Psoas muscle (tissue), 8 donors: ENCODE results near the gene FUNDC2. TPM values are rescaled to one million over a fixed set of nuclear protein-coding genes. Genes with fewer than 3 reads are reported as not detected.
A peak's percentile ranks its signal among the peaks of the same experiment; 100 is the strongest.

Experiments
- ATAC-seq, 4 donors: fragments of 200-7000 bp; cut with Tn5 transposase; one replicate each; pipeline ENCODE4 v1.9.1; 2020; ENCODE audit warnings: moderate library complexity in 3 of 4, mild to moderate bottlenecking in 2 of 4
- DNase-seq, 2 donors: peaks; one replicate each; pipeline ENCODE4 v3.0.0-alpha.2; 2020
- H3K27ac ChIP-seq: fragments of 200-600 bp; one replicate; pipeline ENCODE4 v1.8.0; 2022
- H3K27me3 ChIP-seq, 3 donors: fragments of 200-600 bp in 1 of 3; one replicate each; pipeline versions ENCODE4 v1.6.1 to v1.8.0; 2013 to 2022; ENCODE audit warnings: low read length in 2 of 3, mild to moderate bottlenecking in 2 of 3, moderate library complexity in 1 of 3; ENCODE audit not compliant: insufficient read depth in 3 of 3
- H3K36me3 ChIP-seq, 2 donors: fragments of 200-600 bp in 1 of 2; one replicate each; pipeline versions ENCODE4 v1.6.1 to v1.8.0; 2013 to 2022; ENCODE audit warnings: low read depth in 1 of 2, mild to moderate bottlenecking in 1 of 2, moderate library complexity in 1 of 2; ENCODE audit not compliant: insufficient read depth in 1 of 2
- H3K4me1 ChIP-seq: fragments of 200-600 bp; one replicate; pipeline ENCODE4 v1.8.0; 2022
- H3K4me3 ChIP-seq: fragments of 200-600 bp; one replicate; pipeline ENCODE4 v1.8.0; 2022; ENCODE audit warnings: mild to moderate bottlenecking
- H3K9me3 ChIP-seq: fragments of 200-600 bp; one replicate; pipeline ENCODE4 v1.8.0; 2022
- WGBS, 3 donors: extraction: QIAGEN DNeasy Blood & Tissue Kit; methylation state at CpG; one replicate each; pipeline versions ENCODE4 v1.1.6 to v1.1.7; 2013; 5-methylcytosine and 5-hydroxymethylcytosine counted together
- intact Hi-C, 2 donors: fragments of 100-400 bp; cut with DNase I; formaldehyde crosslinking; loops; one replicate each; pipeline versions ENCODE4 v1.11.0 to v1.14.2; 2022
- polyA plus RNA-seq, 3 donors: library from polyadenylated mRNA; stranded (reverse); fragments of 200-250 nt; gene quantifications; one replicate each; pipeline ENCODE4 v1.2.3, GENCODE V29; 2013
- total RNA-seq, 4 donors: library from RNA; stranded (reverse); fragmentation: NEBNext Ultra II Directional in 2 of 4; extraction: Animal tissue kit (Norgen Biotek cat#: 25700) in 2 of 4; gene quantifications; one replicate each; pipeline versions ENCODE4 v1.2.1 to v1.2.4, GENCODE V29; 2021 to 2023
- TF ChIP-seq, protein P1 (sequence below): fragments of 200-600 bp; IDR thresholded peaks from one replicate; pipeline ENCODE4 v1.8.0; 2022; ENCODE audit warnings: antibody characterized with exemption
- donor health status: healthy with polysubstance abuse.
- donor health status: DM: no; HTN: no; CAD: no; lungs with moderate emphysema.
- donor health status: Bipolar disorder and iron deficiency.
- donor health status: healthy.
- donor health status: DM: yes; HTN: yes; CAD: no.
- donor health status: DM: no; HTN: no; CAD: no.
- donor health status: DM: no; HTN: no; CAD: no.
- donor health status: DM: yes; HTN: yes; CAD: no.

The FUNDC2 gene
- total and polyA plus RNA-seq, 7 donors: 258 to 441 (median 318) TPM

DNA sequence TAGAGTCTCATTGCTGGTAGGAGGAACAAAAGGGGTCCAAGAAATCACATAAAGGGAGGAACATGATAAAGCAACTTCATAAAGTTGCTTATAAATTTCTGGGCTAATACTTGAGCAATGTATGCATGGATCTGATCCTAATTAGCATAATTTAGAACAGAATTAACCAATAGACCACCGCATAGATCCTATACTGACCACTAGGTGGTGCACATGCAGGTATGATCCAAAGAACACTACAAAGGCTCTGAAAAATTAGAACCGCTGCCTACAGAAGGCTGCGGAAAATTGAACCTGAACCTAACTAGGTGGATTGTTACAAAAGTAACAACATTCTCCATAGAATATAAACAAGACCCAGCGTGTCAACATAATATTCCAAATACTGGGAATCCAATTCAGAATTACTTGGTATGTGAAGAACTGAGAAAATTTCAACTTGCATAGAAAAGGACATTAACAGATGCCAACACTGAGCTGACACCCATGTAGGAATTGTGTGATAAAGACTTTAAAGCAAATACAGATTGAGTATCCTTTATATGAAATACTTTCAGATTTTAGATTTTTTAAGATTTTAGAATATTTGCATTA lies 67.9 kb downstream of the FUNDC2 start:
- Histone ChIP-seq H3K36me3 (peaks cover 0 to 36% of the 10 kb centered on the region in 2 donors), H3K27ac (no peak overlapping the region), H3K27me3 (no peaks in the 10 kb centered on the region), H3K9me3 (no peaks in the 10 kb centered on the region), H3K4me1 (no peaks in the 10 kb centered on the region), H3K4me3 (no peak overlapping the region)
- DNase-seq (no peak), ATAC-seq (no peak)
- TF ChIP-seq, protein P1, sequence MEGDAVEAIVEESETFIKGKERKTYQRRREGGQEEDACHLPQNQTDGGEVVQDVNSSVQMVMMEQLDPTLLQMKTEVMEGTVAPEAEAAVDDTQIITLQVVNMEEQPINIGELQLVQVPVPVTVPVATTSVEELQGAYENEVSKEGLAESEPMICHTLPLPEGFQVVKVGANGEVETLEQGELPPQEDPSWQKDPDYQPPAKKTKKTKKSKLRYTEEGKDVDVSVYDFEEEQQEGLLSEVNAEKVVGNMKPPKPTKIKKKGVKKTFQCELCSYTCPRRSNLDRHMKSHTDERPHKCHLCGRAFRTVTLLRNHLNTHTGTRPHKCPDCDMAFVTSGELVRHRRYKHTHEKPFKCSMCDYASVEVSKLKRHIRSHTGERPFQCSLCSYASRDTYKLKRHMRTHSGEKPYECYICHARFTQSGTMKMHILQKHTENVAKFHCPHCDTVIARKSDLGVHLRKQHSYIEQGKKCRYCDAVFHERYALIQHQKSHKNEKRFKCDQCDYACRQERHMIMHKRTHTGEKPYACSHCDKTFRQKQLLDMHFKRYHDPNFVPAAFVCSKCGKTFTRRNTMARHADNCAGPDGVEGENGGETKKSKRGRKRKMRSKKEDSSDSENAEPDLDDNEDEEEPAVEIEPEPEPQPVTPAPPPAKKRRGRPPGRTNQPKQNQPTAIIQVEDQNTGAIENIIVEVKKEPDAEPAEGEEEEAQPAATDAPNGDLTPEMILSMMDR: peak; percentile 63
- intact Hi-C loops: loop anchor here in 1 of 2 donors (5.0 kb wide), 1 partner anchor 728 kb away; no protein-coding TSS in a partner anchor
- WGBS, 3 donors: 44 to 57% (median 49%) methylated on average over 4 of the region's 4 CpGs

GRCh38 chrX:155105919-155106318 lies 79.3 kb downstream of the FUNDC2 start:
- H3K4me1 ChIP-seq: no peaks in the 10 kb centered on the region
- no peaks in the 10 kb centered on the region for H3K9me3 ChIP-seq
- DNase-seq (no peak), ATAC-seq (no peak)
- H3K27ac ChIP-seq: no peak overlapping the region
- TF ChIP-seq, protein P1: no peak
- H3K36me3 ChIP-seq: peaks cover 0 to 4% of the 10 kb centered on the region in 2 donors
- H3K4me3 ChIP-seq: no peak overlapping the region
- intact Hi-C loops: no loop called here
- H3K27me3 ChIP-seq: no peaks in the 10 kb centered on the region
- 81 to 99% (median 93%) methylated on average over 2 of the region's 2 CpGs for WGBS, 3 donors

GRCh38 chrX:155108427-155108826 lies 81.8 kb downstream of the FUNDC2 start:
- Histone ChIP-seq H3K27ac (no peak overlapping the region), H3K9me3 (no peaks in the 10 kb centered on the region), H3K27me3 (no peaks in the 10 kb centered on the region), H3K4me3 (no peak overlapping the region), H3K36me3 (peaks cover 0 to 4% of the 10 kb centered on the region in 2 donors), H3K4me1 (no peaks in the 10 kb centered on the region)
- TF ChIP-seq, protein P1: no peak
- ATAC-seq (no peak), DNase-seq (no peak)
- intact Hi-C loops: no loop called here

Other genes with a start within 250 kb of the FUNDC2 start
- 10 to 100 TPM; 15.1 to 21.3 (median 18.8) TPM for gene MPP1, start 221.4 kb upstream of the FUNDC2 start, total RNA-seq
- gene MPP1, start 221.4 kb upstream of the FUNDC2 start, polyA plus RNA-seq: 10 to 100 TPM; 13.9 to 22.1 (median 15.1) TPM
- gene SMIM9, start 192.2 kb upstream of the FUNDC2 start, total RNA-seq: not detected
- not detected for gene SMIM9, start 192.2 kb upstream of the FUNDC2 start, polyA plus RNA-seq
- gene F8A1, start 140.5 kb upstream of the FUNDC2 start, total RNA-seq: 10 to 100 TPM; 16.6 to 28.3 (median 24.8) TPM
- 10 to 100 TPM; 14.1 to 16.2 (median 14.2) TPM for gene F8A1, start 140.5 kb upstream of the FUNDC2 start, polyA plus RNA-seq
- gene F8, start 4.1 kb upstream of the FUNDC2 start, total RNA-seq: 10 to 100 TPM; 13.5 to 31.7 (median 22.1) TPM
- gene F8, start 4.1 kb upstream of the FUNDC2 start, polyA plus RNA-seq: 10 to 100 TPM; 14.1 to 17.6 (median 15.8) TPM
- 10 to 100 TPM in 2 of 4 donors, 1 to 10 TPM in 2; 6.2 to 13.0 (median 10.8) TPM for gene CMC4, start 44.3 kb downstream of the FUNDC2 start, total RNA-seq
- gene CMC4, start 44.3 kb downstream of the FUNDC2 start, polyA plus RNA-seq: 10 to 100 TPM; 12.5 to 23.9 (median 19.2) TPM
- 10 to 100 TPM; 10.5 to 22.9 (median 18.0) TPM for gene MTCP1, start 44.3 kb downstream of the FUNDC2 start, total RNA-seq
- 1 to 10 TPM; 2.3 to 6.2 (median 6.0) TPM for gene MTCP1, start 44.3 kb downstream of the FUNDC2 start, polyA plus RNA-seq
- gene BRCC3, start 44.7 kb downstream of the FUNDC2 start, total RNA-seq: 10 to 100 TPM; 12.9 to 16.8 (median 15.2) TPM
- gene BRCC3, start 44.7 kb downstream of the FUNDC2 start, polyA plus RNA-seq: 10 to 100 TPM in 1 of 3 donors, 1 to 10 TPM in 2; 7.3 to 18.2 (median 8.4) TPM
- 10 to 100 TPM; 57.4 to 69.9 (median 62.9) TPM for gene VBP1, start 189.6 kb downstream of the FUNDC2 start, total RNA-seq
- gene VBP1, start 189.6 kb downstream of the FUNDC2 start, polyA plus RNA-seq: 10 to 100 TPM; 49.1 to 92.8 (median 54.8) TPM
- not detected for gene RAB39B, start 237.6 kb downstream of the FUNDC2 start, total RNA-seq
- gene RAB39B, start 237.6 kb downstream of the FUNDC2 start, polyA plus RNA-seq: under 1 TPM in 2 of 3 donors, not detected in 1; 0.01 to 0.03 TPM